IPS-20b (cell line): ENCODE results near the gene CCNT1.
"Not testable (repeated sequence)": the region's sequence is repeated elsewhere in the genome, so short reads cannot be mapped to it uniquely, and the experiment has no call there.

Experiments
- H3K27ac ChIP-seq: one replicate; pipeline ENCODE4 v1.5.1; 2013; ENCODE audit warnings: low read length
- H3K27me3 ChIP-seq: 2 replicates; pipeline ENCODE4 v1.6.1; 2013; ENCODE audit warnings: mild to moderate bottlenecking, low read length, inconsistent platforms; ENCODE audit not compliant: insufficient read depth
- H3K36me3 ChIP-seq: 2 replicates; pipeline ENCODE4 v1.6.1; 2013; ENCODE audit warnings: low read depth, mild to moderate bottlenecking, inconsistent platforms, low read length, moderate library complexity; ENCODE audit not compliant: insufficient read depth
- H3K4me1 ChIP-seq: 2 replicates; pipeline ENCODE4 v1.6.1; 2013; ENCODE audit warnings: mild to moderate bottlenecking, control low read depth, inconsistent platforms, low read length, moderate library complexity; ENCODE audit not compliant: insufficient read depth
- H3K4me3 ChIP-seq: 2 replicates; pipeline ENCODE4 v1.5.1; 2013; ENCODE audit warnings: mild to moderate bottlenecking, low read length, inconsistent platforms
- H3K9ac ChIP-seq: 2 replicates; pipeline ENCODE4 v1.6.1; 2013; ENCODE audit warnings: low read depth, mild to moderate bottlenecking, inconsistent platforms, low read length, moderate library complexity
- H3K9me3 ChIP-seq: 2 replicates; pipeline ENCODE4 v1.6.1; 2013; ENCODE audit warnings: mild to moderate bottlenecking, low read depth, low read length, inconsistent platforms; ENCODE audit not compliant: insufficient read depth

CCNT1 gene

GRCh38 chr12:48680861-48681260 lies 35.6 kb downstream of the CCNT1 start:
- H3K27ac ChIP-seq, result no peak overlapping the region
- peaks cover 50% of the 10 kb centered on the region for H3K36me3 ChIP-seq
- peak overlapping the region; percentile 97; the same call in 1 of the 2 replicates for H3K9ac ChIP-seq
- peaks cover 11% of the 10 kb centered on the region; the same call in 1 of the 2 replicates for H3K4me1 ChIP-seq
- no peaks in the 10 kb centered on the region for H3K27me3 ChIP-seq
- H3K9me3 ChIP-seq, result no peaks in the 10 kb centered on the region
- peak overlapping the region; percentile 99 for H3K4me3 ChIP-seq

DNA sequence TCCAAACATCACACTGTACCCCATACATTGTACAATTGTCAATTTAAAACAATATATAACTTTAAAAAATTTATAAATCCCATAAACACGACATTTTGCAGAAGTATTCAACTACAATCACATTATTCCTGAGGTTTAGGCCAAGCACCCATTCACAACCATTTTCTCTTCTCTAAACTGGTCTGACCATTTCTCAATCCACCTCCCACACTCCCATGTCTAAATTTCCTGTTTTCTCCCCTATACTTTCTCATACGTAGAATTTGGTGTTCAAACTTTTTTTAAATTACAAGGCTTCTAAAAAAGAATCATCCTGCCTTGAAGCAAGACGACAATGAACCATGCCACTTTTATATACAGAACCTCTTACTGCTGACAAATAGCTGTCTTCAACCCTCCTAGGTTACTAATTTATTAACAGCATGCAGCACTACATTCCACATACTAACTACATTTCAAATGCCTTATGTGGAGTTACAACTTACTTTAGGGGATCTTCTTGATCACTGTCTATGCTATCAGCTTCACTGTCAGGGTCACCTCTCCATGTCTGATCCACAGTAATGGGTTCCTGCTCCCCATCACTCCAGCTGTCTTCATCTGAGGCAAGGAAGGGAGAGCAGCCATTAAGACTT lies 37.8 kb downstream of the CCNT1 start:
- Histone ChIP-seq H3K9me3 (no peaks in the 10 kb centered on the region), H3K4me1 (peaks cover 11% of the 10 kb centered on the region; the same call in 1 of the 2 replicates), H3K27me3 (no peaks in the 10 kb centered on the region), H3K27ac (no peak overlapping the region), H3K4me3 (peak overlapping the region; percentile 23), H3K36me3 (peaks cover 70% of the 10 kb centered on the region), H3K9ac (no peak overlapping the region; the same call in 1 of the 2 replicates)

DNA sequence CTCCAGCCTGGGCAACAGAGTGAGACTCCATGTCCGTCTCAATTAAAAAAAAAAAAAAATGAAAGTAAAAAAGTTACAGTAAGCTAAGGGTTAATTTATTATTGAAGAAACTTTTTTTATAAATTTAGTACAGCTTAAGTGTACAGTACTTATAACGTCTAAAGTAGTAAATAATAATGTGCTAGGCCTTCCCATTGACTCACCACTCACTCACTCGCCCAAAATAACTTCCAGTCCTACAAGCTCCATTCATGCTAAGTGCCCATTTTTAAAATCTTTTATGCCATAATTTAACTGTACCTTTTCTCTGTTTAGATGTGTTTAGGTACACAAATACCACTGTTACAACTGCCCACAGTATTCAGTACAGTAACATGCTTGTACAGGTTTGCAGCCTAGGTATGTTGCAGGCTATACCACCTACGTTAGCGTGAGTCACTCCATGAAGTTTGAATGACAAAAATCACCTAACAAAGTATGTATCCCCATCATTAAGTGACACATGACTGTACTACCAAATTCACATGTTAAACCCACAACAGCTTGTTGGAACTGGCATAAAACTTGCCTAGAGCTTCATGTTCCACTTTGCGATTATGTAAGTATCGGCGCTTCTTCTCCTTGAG lies 45.2 kb downstream of the CCNT1 start:
- no peaks in the 10 kb centered on the region for H3K4me1 ChIP-seq
- peaks cover 97% of the 10 kb centered on the region for H3K36me3 ChIP-seq
- H3K27me3 ChIP-seq, result no peaks in the 10 kb centered on the region
- H3K9me3 ChIP-seq, result no peaks in the 10 kb centered on the region
- H3K4me3 ChIP-seq, result no peak overlapping the region
- H3K9ac ChIP-seq, result no peak overlapping the region
- H3K27ac ChIP-seq, result no peak overlapping the region

GRCh38 chr12:48668996-48669395 lies 47.5 kb downstream of the CCNT1 start:
- Histone ChIP-seq H3K4me3 (no peak overlapping the region), H3K4me1 (no peaks in the 10 kb centered on the region), H3K36me3 (peaks cover 96% of the 10 kb centered on the region), H3K27ac (no peak overlapping the region), H3K9me3 (no peaks in the 10 kb centered on the region), H3K27me3 (no peaks in the 10 kb centered on the region), H3K9ac (no peak overlapping the region)

DNA sequence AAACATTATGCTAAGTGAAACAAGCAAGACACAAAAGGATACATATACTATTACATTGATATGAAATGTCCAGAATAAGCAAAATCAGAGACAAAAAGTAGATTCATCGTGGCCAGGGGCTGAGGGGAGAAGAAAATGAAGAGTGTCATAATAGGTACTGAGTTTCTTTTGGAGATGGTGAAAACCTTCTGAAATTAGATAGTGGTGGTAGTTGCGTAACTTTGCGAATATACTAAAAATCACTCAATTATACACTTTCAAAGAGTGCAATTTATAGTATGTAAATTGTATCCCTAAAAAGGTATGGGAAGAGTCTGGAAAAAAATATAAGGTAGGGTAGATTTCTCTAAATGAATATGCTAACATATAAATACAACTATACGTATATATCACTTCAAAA lies 56.6 kb downstream of the CCNT1 start:
- no peaks in the 10 kb centered on the region for H3K9me3 ChIP-seq
- no peak overlapping the region for H3K4me3 ChIP-seq
- H3K4me1 ChIP-seq, result no peaks in the 10 kb centered on the region
- peaks cover 97% of the 10 kb centered on the region for H3K36me3 ChIP-seq
- no peaks in the 10 kb centered on the region for H3K27me3 ChIP-seq
- H3K9ac ChIP-seq, result no peak overlapping the region
- no peak overlapping the region for H3K27ac ChIP-seq

DNA sequence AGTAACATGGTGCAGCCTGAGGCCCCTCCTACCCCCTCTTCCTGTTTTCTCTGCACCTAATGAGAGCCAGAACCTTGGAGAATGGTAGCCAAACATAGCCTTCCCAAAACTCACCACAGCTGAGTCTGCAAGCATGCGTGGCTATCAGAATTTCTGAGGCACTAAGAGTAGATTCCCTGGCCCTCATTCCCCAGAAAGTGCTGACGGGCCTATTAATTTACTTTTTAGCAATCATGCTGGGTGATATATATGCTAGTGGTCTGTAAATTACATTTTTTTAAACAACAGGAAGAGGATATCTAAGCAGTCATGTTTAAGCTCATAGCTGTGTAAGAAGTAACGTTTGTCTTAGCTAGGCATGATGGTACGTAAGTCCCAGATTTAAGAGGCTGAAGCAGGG lies 64.8 kb downstream of the CCNT1 start:
- Histone ChIP-seq H3K9ac (no peak overlapping the region), H3K27ac (no peak overlapping the region), H3K36me3 (peaks cover 69% of the 10 kb centered on the region), H3K27me3 (no peaks in the 10 kb centered on the region), H3K9me3 (no peaks in the 10 kb centered on the region), H3K4me1 (no peaks in the 10 kb centered on the region), H3K4me3 (no peak overlapping the region)

- Histone ChIP-seq H3K9me3 (peaks cover 17% of the 10 kb centered on the region; the same call in 1 of the 2 replicates), H3K36me3 (peaks cover 22% of the 10 kb centered on the region)
- H3K9ac ChIP-seq, H3K4me3 ChIP-seq, H3K27ac ChIP-seq, H3K4me1 ChIP-seq, H3K27me3 ChIP-seq: not testable (repeated sequence)
These were observed 71.2 kb downstream of the CCNT1 start for GRCh38 chr12:48645354-48645753.

DNA sequence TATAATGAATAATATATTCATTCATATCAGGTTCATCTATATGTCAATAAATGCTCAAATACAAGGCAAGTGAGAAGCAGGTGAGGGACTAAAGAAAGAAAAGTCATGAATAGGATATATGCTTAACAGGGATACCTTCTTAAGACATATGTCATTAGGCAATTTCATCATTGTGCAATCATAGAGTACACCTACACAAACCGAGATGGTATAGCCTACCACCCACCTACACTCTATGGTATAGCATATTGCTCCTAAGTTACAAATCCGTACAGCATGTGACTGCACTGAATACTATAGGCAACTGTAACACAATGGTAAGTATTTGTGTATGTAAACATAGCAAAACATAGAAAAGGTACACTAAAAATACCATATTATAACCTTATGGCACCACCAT lies 73.5 kb downstream of the CCNT1 start:
- H3K27ac ChIP-seq, result no peak overlapping the region
- H3K36me3 ChIP-seq, result peaks cover 13% of the 10 kb centered on the region
- peaks cover 17% of the 10 kb centered on the region; the same call in 1 of the 2 replicates for H3K9me3 ChIP-seq
- no peaks in the 10 kb centered on the region for H3K4me1 ChIP-seq
- H3K4me3 ChIP-seq, result no peak overlapping the region
- H3K9ac ChIP-seq, result no peak overlapping the region
- H3K27me3 ChIP-seq, result no peaks in the 10 kb centered on the region

- not testable (repeated sequence) for H3K27me3 ChIP-seq
These were observed 74.6 kb downstream of the CCNT1 start for GRCh38 chr12:48641752-48642555.

DNA sequence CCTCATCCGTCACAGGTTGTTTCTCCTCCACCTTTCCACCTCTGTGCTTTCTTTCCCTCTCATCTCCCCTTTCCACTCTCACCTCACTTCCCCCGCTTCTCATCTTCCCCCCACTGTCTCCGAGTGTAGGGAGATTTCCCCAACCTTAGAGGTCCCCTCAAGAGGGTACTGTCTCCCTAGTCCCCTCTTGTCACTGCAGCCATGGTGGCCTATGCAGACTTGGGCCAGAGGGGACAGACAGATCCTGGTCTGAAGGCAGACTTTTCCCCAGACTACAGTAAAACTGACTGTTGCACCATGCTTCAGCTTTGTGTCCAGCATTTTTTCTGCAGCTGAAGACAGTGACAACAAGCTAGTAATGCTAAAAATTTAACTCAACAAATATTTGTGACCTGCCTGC lies 75.7 kb downstream of the CCNT1 start:
- Histone ChIP-seq H3K4me3 (no peak overlapping the region), H3K36me3 (peaks cover 10% of the 10 kb centered on the region), H3K27me3 (no peaks in the 10 kb centered on the region), H3K9ac (no peak overlapping the region), H3K27ac (no peak overlapping the region), H3K9me3 (peaks cover 17% of the 10 kb centered on the region; the same call in 1 of the 2 replicates), H3K4me1 (no peaks in the 10 kb centered on the region)

More at GRCh38 chr12:48641752-48642555, 74.6 kb downstream of the CCNT1 start:
- H3K4me1 ChIP-seq, H3K27ac ChIP-seq, H3K9ac ChIP-seq, H3K4me3 ChIP-seq: not testable (repeated sequence)
- peaks cover 13% of the 10 kb centered on the region for H3K36me3 ChIP-seq
- peaks cover 17% of the 10 kb centered on the region; the same call in 1 of the 2 replicates for H3K9me3 ChIP-seq

DNA sequence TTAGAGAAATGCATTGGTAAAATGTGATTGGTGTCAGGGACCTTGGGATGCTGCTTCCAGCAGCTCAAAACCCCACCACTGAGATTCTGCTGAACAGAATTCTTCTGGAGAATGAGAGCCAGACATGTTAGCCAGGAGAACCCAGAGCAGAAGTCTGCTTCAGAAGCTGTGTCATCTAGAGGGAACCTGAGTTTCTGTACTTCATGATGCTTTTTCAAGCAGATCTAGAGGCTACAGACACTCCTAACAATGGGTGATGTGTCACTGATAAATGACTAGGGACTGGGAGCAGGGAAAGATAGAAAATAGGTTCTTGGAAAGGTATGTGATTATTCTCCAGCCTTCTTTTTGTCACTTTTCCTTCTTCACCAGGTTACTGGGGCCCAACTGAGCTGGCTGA lies 76.1 kb downstream of the CCNT1 start:
- Histone ChIP-seq H3K36me3 (peaks cover 10% of the 10 kb centered on the region), H3K4me1 (no peaks in the 10 kb centered on the region), H3K27ac (no peak overlapping the region), H3K27me3 (no peaks in the 10 kb centered on the region), H3K9me3 (peaks cover 17% of the 10 kb centered on the region; the same call in 1 of the 2 replicates), H3K4me3 (no peak overlapping the region), H3K9ac (no peak overlapping the region)
